H1 (cell line): ENCODE data around the gene ATOH8. TPM values are rescaled to one million over a fixed set of nuclear protein-coding genes. Genes with fewer than 3 reads are reported as not detected.

Source experiments
- CTCF ChIA-PET: fragments of 300-600 bp; sonication (Branson Sonifier 250); formaldehyde crosslinking; loops from one replicate; lab custom pipeline; 2021; ENCODE audit not compliant: partially characterized antibody; lab: Charles Lee
- POLR2A ChIA-PET: fragments of 300-600 bp; sonication (Branson Sonifier 250); formaldehyde crosslinking; loops from one replicate; lab custom pipeline; 2021; ENCODE audit warnings: inconsistent platforms; ENCODE audit not compliant: partially characterized antibody; lab: Charles Lee
- DNase-seq, 2 experiments: peaks; one replicate each; pipeline versions ENCODE4 v3.0.0 to v3.0.0-alpha.2; 2010 to 2022; ENCODE audit warnings: low spot score in 2 of 2, low read depth in 1 of 2, mixed read lengths in 1 of 2
- FAIRE-seq: peaks from 2 replicates; lab custom pipeline; 2011; peaks lifted over from hg19 to GRCh38; lab: Jason Lieb, UNC
- H2AFZ ChIP-seq: 2 replicates; pipeline ENCODE4 v1.8.1; 2012; ENCODE audit warnings: low read length, inconsistent platforms
- H2AK5ac ChIP-seq: 2 replicates; pipeline ENCODE4 v1.6.1; 2013; ENCODE audit warnings: low read depth, low read length
- H2BK120ac ChIP-seq: replicated peaks from 2 replicates; pipeline ENCODE3; 2013; ENCODE audit warnings: low read depth, low read length, inconsistent platforms
- H2BK12ac ChIP-seq: 2 replicates; pipeline ENCODE4 v1.6.1; 2013; ENCODE audit warnings: low read depth, low read length
- H2BK15ac ChIP-seq: 2 replicates; pipeline ENCODE4 v1.6.1; 2013; ENCODE audit warnings: low read length
- H2BK20ac ChIP-seq: 2 replicates; pipeline ENCODE4 v1.6.1; 2013; ENCODE audit warnings: low read length
- H2BK5ac ChIP-seq: 2 replicates; pipeline ENCODE4 v1.6.1; 2013; ENCODE audit warnings: low read depth, low read length
- H3K14ac ChIP-seq: 2 replicates; pipeline ENCODE4 v1.6.1; 2013; ENCODE audit warnings: inconsistent platforms; ENCODE audit not compliant: insufficient read length
- H3K18ac ChIP-seq: 2 replicates; pipeline ENCODE4 v1.6.1; 2013; ENCODE audit warnings: low read length; ENCODE audit errors: extremely low read depth
- H3K23ac ChIP-seq: 2 replicates; pipeline ENCODE4 v1.6.1; 2013; ENCODE audit warnings: inconsistent platforms; ENCODE audit not compliant: insufficient read length
- H3K23me2 ChIP-seq: 2 replicates; pipeline ENCODE4 v1.6.1; 2013; ENCODE audit warnings: low read depth, low read length
- H3K27ac ChIP-seq: 2 replicates; pipeline ENCODE4 v1.6.1; 2011; ENCODE audit warnings: low read depth, low read length, inconsistent platforms
- H3K27me3 ChIP-seq, 4 experiments: replicated peaks in 1 of 4; 1 replicate in 1 of 4; 2 replicates in 3 of 4; pipeline versions ENCODE4 v1.6.1 to v1.8.1; 2011 to 2013; ENCODE audit warnings: low read length in 3 of 4, mild to moderate bottlenecking in 3 of 4, inconsistent platforms in 2 of 4, mixed read lengths in 2 of 4, moderate library complexity in 1 of 4; ENCODE audit not compliant: control insufficient read depth in 3 of 4, insufficient read depth in 3 of 4; ENCODE audit errors: extremely low read depth in 1 of 4
- H3K36me3 ChIP-seq, 4 experiments: 2 replicates each; pipeline versions ENCODE4 v1.6.1 to v1.8.1; 2011 to 2013; ENCODE audit warnings: mild to moderate bottlenecking in 4 of 4, low read length in 3 of 4, moderate library complexity in 2 of 4, control low read depth in 1 of 4, inconsistent platforms in 1 of 4; ENCODE audit not compliant: insufficient read depth in 4 of 4, control insufficient read depth in 2 of 4
- H3K4ac ChIP-seq: replicated peaks from 2 replicates; pipeline ENCODE3; 2013; ENCODE audit warnings: low read length, low read depth, mixed read lengths, inconsistent platforms; ENCODE audit not compliant: insufficient read length
- H3K4me1 ChIP-seq, 4 experiments: replicated peaks in 1 of 4; 1 replicate in 1 of 4; 2 replicates in 3 of 4; pipeline versions ENCODE4 v1.6.1 to v1.8.1; 2011 to 2013; ENCODE audit warnings: low read length in 3 of 4, inconsistent platforms in 2 of 4, mixed read lengths in 1 of 4; ENCODE audit not compliant: insufficient read depth in 4 of 4, control insufficient read depth in 3 of 4
- H3K4me2 ChIP-seq, 2 experiments: 2 replicates each; pipeline versions ENCODE4 v1.6.1 to v1.8.1; 2011 to 2013; ENCODE audit warnings: low read depth in 2 of 2, low read length in 2 of 2, control low read depth in 1 of 2, inconsistent platforms in 1 of 2, mild to moderate bottlenecking in 1 of 2; ENCODE audit not compliant: insufficient read depth in 1 of 2
- H3K4me3 ChIP-seq, 4 experiments: fragments of 200-600, 300-600 bp in 1 of 4; sonication (generic), shearing (Covaris generic), sonication (Bioruptor Twin) in 1 of 4; 2 replicates each; pipeline versions ENCODE4 v1.5.1 to v1.8.1; 2011 to 2016; ENCODE audit warnings: low read length in 4 of 4, low read depth in 3 of 4, control low read depth in 2 of 4, inconsistent platforms in 2 of 4, mild to moderate bottlenecking in 2 of 4, mixed read lengths in 1 of 4, moderate library complexity in 1 of 4; ENCODE audit not compliant: insufficient read depth in 2 of 4; ENCODE audit errors: extremely low read depth in 1 of 4
- H3K56ac ChIP-seq: replicated peaks from 2 replicates; pipeline ENCODE3; 2013; ENCODE audit warnings: low read depth, mild to moderate bottlenecking, mixed read lengths, low read length, inconsistent platforms; ENCODE audit not compliant: insufficient read length
- H3K79me1 ChIP-seq: 2 replicates; pipeline ENCODE4 v1.6.1; 2013; ENCODE audit warnings: low read depth, low read length, control low read depth
- H3K79me2 ChIP-seq, 2 experiments: 2 replicates each; pipeline versions ENCODE4 v1.6.1 to v1.8.1; 2012 to 2013; ENCODE audit warnings: low read length in 2 of 2, mild to moderate bottlenecking in 2 of 2, inconsistent platforms in 1 of 2; ENCODE audit not compliant: insufficient read depth in 2 of 2, control insufficient read depth in 1 of 2
- H3K9ac ChIP-seq, 4 experiments: replicated peaks in 1 of 4; 1 replicate in 1 of 4; 2 replicates in 3 of 4; pipeline versions ENCODE4 v1.6.1 to v1.8.1; 2011 to 2013; ENCODE audit warnings: low read depth in 3 of 4, low read length in 3 of 4, control low read depth in 2 of 4, mild to moderate bottlenecking in 2 of 4, moderate library complexity in 2 of 4, inconsistent platforms in 1 of 4; ENCODE audit errors: extremely low read depth in 1 of 4
- H3K9me3 ChIP-seq, 2 experiments: 2 replicates each; pipeline versions ENCODE4 v1.6.1 to v1.8.1; 2012 to 2013; ENCODE audit warnings: mild to moderate bottlenecking in 2 of 2, moderate library complexity in 2 of 2, control low read depth in 1 of 2, inconsistent platforms in 1 of 2, low read depth in 1 of 2, low read length in 1 of 2, mixed read lengths in 1 of 2; ENCODE audit not compliant: insufficient read depth in 2 of 2
- H4K20me1 ChIP-seq, 2 experiments: replicated peaks in 1 of 2; 2 replicates each; pipeline versions ENCODE3 to v1.8.1; 2011 to 2013; ENCODE audit warnings: inconsistent platforms in 2 of 2, low read length in 2 of 2, mild to moderate bottlenecking in 1 of 2; ENCODE audit not compliant: insufficient read depth in 2 of 2, control insufficient read depth in 1 of 2
- H4K5ac ChIP-seq: 2 replicates; pipeline ENCODE4 v1.6.1; 2013; ENCODE audit warnings: low read length, low read depth, mixed read lengths, inconsistent platforms; ENCODE audit not compliant: insufficient read length
- H4K8ac ChIP-seq: 2 replicates; pipeline ENCODE4 v1.8.0; 2013; ENCODE audit warnings: mild to moderate bottlenecking, moderate library complexity, low read length, inconsistent platforms; ENCODE audit not compliant: insufficient read depth; ENCODE audit errors: extremely low read depth
- H4K91ac ChIP-seq: replicated peaks from 2 replicates; pipeline ENCODE3; 2013; ENCODE audit warnings: low read length, mixed read lengths, inconsistent platforms; ENCODE audit not compliant: insufficient read length
- CEBPB ChIP-seq: IDR thresholded peaks from 2 replicates; pipeline ENCODE4 v1.6.1; 2012; ENCODE audit warnings: low read depth, low read length
- WGBS, 2 experiments: shearing (Covaris generic) in 1 of 2; methylation state at CpG; one replicate each; pipeline versions ENCODE4 v1.1.6 to v1.1.7; 2013 to 2015; ENCODE audit warnings: low lambda C conversion rate in 2 of 2, mixed read lengths in 2 of 2, inconsistent platforms in 1 of 2, low coverage in 1 of 2, missing lambda C conversion rate in 1 of 2; ENCODE audit not compliant: insufficient replicate concordance in 2 of 2, insufficient coverage in 1 of 2, insufficient read length in 1 of 2; ENCODE audit errors: extremely low coverage in 1 of 2, missing lambda C conversion rate in 1 of 2; 5-methylcytosine and 5-hydroxymethylcytosine counted together
- polyA plus RNA-seq, 7 experiments: library from polyadenylated mRNA; depleted of rRNA in 3 of 7; stranded (reverse) in 5 of 7; unstranded in 2 of 7; fragments of >200 nt in 5 of 7; fragments of 200-250 nt in 2 of 7; gene quantifications; 1 replicate in 5 of 7; 2 replicates in 1 of 7; 4 replicates in 1 of 7; pipeline versions ENCODE4 v1.2.1 to v1.2.3, GENCODE V29; 2011 to 2013; ENCODE audit warnings: missing spikeins in 2 of 7, mixed read lengths in 2 of 7
- total RNA-seq: library from RNA; stranded (reverse); fragmentation: NEBNext Ultra II Directional; extraction: Animal tissue kit (Norgen Biotek cat#: 25700); gene quantifications from 2 replicates; pipeline ENCODE4 v1.2.1, GENCODE V29; 2021

Gene ATOH8
- total and polyA plus RNA-seq, 2 of the 8 experiments (the other 6 are each of a cell fraction or from before 2014, with no cell fraction given): 0.50 to 0.53 TPM

- peaks cover 0 to 29% (median 21%) of the 10 kb centered on the region in 4 experiments; a peak in 6 of 7 replicates for H3K27me3 ChIP-seq
- no peaks in the 10 kb centered on the region for H3K36me3 ChIP-seq
- H3K27ac ChIP-seq: no peak overlapping the region
- H3K9me3 ChIP-seq: no peaks in the 10 kb centered on the region
- no peak overlapping the region for H3K4me3 ChIP-seq
- H3K23ac ChIP-seq: no peak overlapping the region
- peaks cover 8% of the 10 kb centered on the region; the same call in 1 of the 2 replicates for H3K23me2 ChIP-seq
- TF ChIP-seq CEBPB: no peak
- DNase-seq: no peak
- no peak overlapping the region for H3K4me2 ChIP-seq
- no peak overlapping the region for H3K4ac ChIP-seq
- no peak overlapping the region for H4K91ac ChIP-seq
- 90% methylated on average over 15 of the region's 16 CpGs; no CpG with 5 or more reads in 1 of the 2 experiments for WGBS, 2 experiments
- peak overlapping the region; percentile 49; the same call in 1 of the 2 replicates for H2AK5ac ChIP-seq
- H2AFZ ChIP-seq: no peak overlapping the region
- no peak overlapping the region for H3K18ac ChIP-seq
- H3K4me1 ChIP-seq: peaks cover 5 to 29% (median 23%) of the 10 kb centered on the region in 4 experiments
- H2BK12ac ChIP-seq: peak overlapping the region; percentile 68; the same call in 1 of the 2 replicates
- H4K8ac ChIP-seq: no peak overlapping the region
- no peak for FAIRE-seq
- no peak overlapping the region for H2BK20ac ChIP-seq
- ChIA-PET POLR2A (interaction anchor here (1.0 to 4.4 kb wide), 4 partner anchors 9 to 12 kb away, joined by 3 to 17 read pairs (median 4); partner anchors contain the start of gene ATOH8), CTCF (interaction anchor here (0.9 to 47.8 kb wide), 8 partner anchors 9 to 64 kb away, joined by 3 to 986 read pairs (median 7); partner anchors contain the start of gene ATOH8)
- no peaks in the 10 kb centered on the region for H4K20me1 ChIP-seq
- H4K5ac ChIP-seq: no peak overlapping the region
- no peak overlapping the region for H3K14ac ChIP-seq
- H3K79me2 ChIP-seq: no peaks in the 10 kb centered on the region
- no peak overlapping the region for H2BK120ac ChIP-seq
- no peak overlapping the region for H3K9ac ChIP-seq
- H2BK5ac ChIP-seq: no peak overlapping the region
- peak overlapping the region; percentile 75 for H2BK15ac ChIP-seq
- no peak overlapping the region for H3K56ac ChIP-seq
- H3K79me1 ChIP-seq: no peaks in the 10 kb centered on the region
Measured at GRCh38 chr2:85763831-85764230, 10.0 kb downstream of the ATOH8 start.
